Skeletal muscle tissue (tissue), 4 donors: ENCODE data around the gene DRC1. TPM values are rescaled to one million over a fixed set of nuclear protein-coding genes. Genes with fewer than 3 reads are reported as not detected.
"Not testable (repeated sequence)": the region's sequence is repeated elsewhere in the genome, so short reads cannot be mapped to it uniquely, and the experiment has no call there.

Source experiments
- H3K27ac ChIP-seq: one replicate; pipeline ENCODE4 v1.7.0; 2013; ENCODE audit warnings: mild to moderate bottlenecking, low read depth, low read length, inconsistent platforms
- H3K27me3 ChIP-seq, 3 donors: one replicate each; pipeline ENCODE4 v1.7.0; 2013; ENCODE audit warnings: low read length in 3 of 3; ENCODE audit not compliant: control insufficient read depth in 3 of 3, insufficient read depth in 3 of 3
- H3K36me3 ChIP-seq, 3 donors: one replicate each; pipeline ENCODE4 v1.7.0; 2013; ENCODE audit warnings: low read length in 3 of 3; ENCODE audit not compliant: control insufficient read depth in 3 of 3, insufficient read depth in 3 of 3
- H3K4me1 ChIP-seq, 3 donors: one replicate each; pipeline ENCODE4 v1.7.0; 2013; ENCODE audit warnings: low read length in 3 of 3, mild to moderate bottlenecking in 3 of 3; ENCODE audit not compliant: control insufficient read depth in 3 of 3, insufficient read depth in 3 of 3
- H3K4me3 ChIP-seq, 3 donors: one replicate each; pipeline ENCODE4 v1.7.0; 2013; ENCODE audit warnings: low read length in 3 of 3
- H3K9ac ChIP-seq, 3 donors: one replicate each; pipeline ENCODE4 v1.7.0; 2013; ENCODE audit warnings: low read length in 3 of 3, mild to moderate bottlenecking in 3 of 3, moderate library complexity in 2 of 3, low read depth in 1 of 3
- H3K9me3 ChIP-seq, 3 donors: one replicate each; pipeline ENCODE4 v1.7.0; 2013; ENCODE audit warnings: low read length in 3 of 3; ENCODE audit not compliant: control insufficient read depth in 3 of 3
- total RNA-seq: library from RNA; depleted of rRNA; stranded (reverse); fragments of >200 nt; gene quantifications from one replicate; pipeline ENCODE4 v1.2.3, GENCODE V29; 2014
- donor health status: Osteomylitis.

Gene DRC1
- total RNA-seq, 1 donor from 2014 or later = 2.1 TPM

GRCh38 chr2:26364669-26365068 is 37.1 kb upstream of the DRC1 start:
- peaks cover 3 to 6% (median 3%) of the 10 kb centered on the region in 3 donors for H3K4me1 ChIP-seq
- no peak overlapping the region for H3K9ac ChIP-seq
- H3K4me3 ChIP-seq = no peak overlapping the region
- H3K27me3 ChIP-seq = no peaks in the 10 kb centered on the region
- H3K36me3 ChIP-seq = peaks cover 5 to 19% (median 9%) of the 10 kb centered on the region in 3 donors
- no peaks in the 10 kb centered on the region for H3K9me3 ChIP-seq
- no peak overlapping the region for H3K27ac ChIP-seq

- H3K36me3 ChIP-seq = peaks cover 5 to 19% (median 9%) of the 10 kb centered on the region in 3 donors
- no peak overlapping the region for H3K4me3 ChIP-seq
- no peaks in the 10 kb centered on the region for H3K4me1 ChIP-seq
- no peaks in the 10 kb centered on the region for H3K27me3 ChIP-seq
- no peaks in the 10 kb centered on the region for H3K9me3 ChIP-seq
- no peak overlapping the region for H3K27ac ChIP-seq
- no peak overlapping the region for H3K9ac ChIP-seq
Observed at GRCh38 chr2:26366957-26367356, 34.8 kb upstream of the DRC1 start.

- not testable (repeated sequence) for H3K9ac ChIP-seq, H3K4me3 ChIP-seq, H3K27me3 ChIP-seq, H3K27ac ChIP-seq, H3K9me3 ChIP-seq, H3K4me1 ChIP-seq
- peaks cover 7 to 20% (median 13%) of the 10 kb centered on the region in 3 donors for H3K36me3 ChIP-seq
Observed at GRCh38 chr2:26369664-26370063, 32.1 kb upstream of the DRC1 start.

- H3K4me3 ChIP-seq, H3K27me3 ChIP-seq, H3K9ac ChIP-seq, H3K27ac ChIP-seq, H3K4me1 ChIP-seq, H3K9me3 ChIP-seq: not testable (repeated sequence)
- peaks cover 9 to 23% (median 16%) of the 10 kb centered on the region in 3 donors for H3K36me3 ChIP-seq
Observed at GRCh38 chr2:26370909-26371308, 30.8 kb upstream of the DRC1 start.

- no peak overlapping the region for H3K27ac ChIP-seq
- H3K4me3 ChIP-seq = no peak overlapping the region
- no peaks in the 10 kb centered on the region for H3K27me3 ChIP-seq
- no peak overlapping the region for H3K9ac ChIP-seq
- no peaks in the 10 kb centered on the region for H3K4me1 ChIP-seq
- H3K36me3 ChIP-seq = peaks cover 6 to 11% (median 7%) of the 10 kb centered on the region in 3 donors
- H3K9me3 ChIP-seq = no peaks in the 10 kb centered on the region
Observed at GRCh38 chr2:26376799-26377198, 24.9 kb upstream of the DRC1 start.

- H3K4me1 ChIP-seq = no peaks in the 10 kb centered on the region
- H3K9me3 ChIP-seq = no peaks in the 10 kb centered on the region
- H3K36me3 ChIP-seq = peaks cover 0 to 8% (median 0%) of the 10 kb centered on the region in 3 donors
- H3K4me3 ChIP-seq = no peak overlapping the region
- no peak overlapping the region for H3K27ac ChIP-seq
- H3K27me3 ChIP-seq = no peaks in the 10 kb centered on the region
- H3K9ac ChIP-seq = no peak overlapping the region
Observed at GRCh38 chr2:26380281-26380680, 21.4 kb upstream of the DRC1 start.

- Histone ChIP-seq H3K4me3 (no peak overlapping the region), H3K9me3 (no peaks in the 10 kb centered on the region), H3K27ac (no peak overlapping the region), H3K36me3 (peaks cover 0 to 12% (median 0%) of the 10 kb centered on the region in 3 donors), H3K4me1 (no peaks in the 10 kb centered on the region), H3K27me3 (no peaks in the 10 kb centered on the region), H3K9ac (no peak overlapping the region)
Observed at GRCh38 chr2:26382564-26382963, 19.2 kb upstream of the DRC1 start.

- H3K4me1 ChIP-seq = no peaks in the 10 kb centered on the region
- H3K36me3 ChIP-seq = peaks cover 0 to 16% (median 10%) of the 10 kb centered on the region in 3 donors
- no peak overlapping the region for H3K9ac ChIP-seq
- H3K9me3 ChIP-seq = no peaks in the 10 kb centered on the region
- no peak overlapping the region for H3K27ac ChIP-seq
- no peak overlapping the region for H3K4me3 ChIP-seq
- no peaks in the 10 kb centered on the region for H3K27me3 ChIP-seq
Observed at GRCh38 chr2:26384183-26384582, 17.5 kb upstream of the DRC1 start.

GRCh38 chr2:26384597-26384996 is 17.1 kb upstream of the DRC1 start:
- H3K27ac ChIP-seq = no peak overlapping the region
- no peaks in the 10 kb centered on the region for H3K9me3 ChIP-seq
- peaks cover 0 to 18% (median 13%) of the 10 kb centered on the region in 3 donors for H3K36me3 ChIP-seq
- no peaks in the 10 kb centered on the region for H3K4me1 ChIP-seq
- H3K27me3 ChIP-seq = no peaks in the 10 kb centered on the region
- no peak overlapping the region for H3K4me3 ChIP-seq
- H3K9ac ChIP-seq = no peak overlapping the region

- H3K36me3 ChIP-seq = peaks cover 0 to 32% (median 13%) of the 10 kb centered on the region in 3 donors
Observed at GRCh38 chr2:26387189-26387588, 14.5 kb upstream of the DRC1 start.

GRCh38 chr2:26394694-26395093 is 7.0 kb upstream of the DRC1 start:
- H3K9ac ChIP-seq = no peak overlapping the region

More at GRCh38 chr2:26387189-26387588, 14.5 kb upstream of the DRC1 start:
- Histone ChIP-seq H3K27me3 (no peaks in the 10 kb centered on the region), H3K4me3 (no peak overlapping the region), H3K9ac (no peak overlapping the region), H3K27ac (no peak overlapping the region), H3K4me1 (no peaks in the 10 kb centered on the region), H3K9me3 (no peaks in the 10 kb centered on the region)

More at GRCh38 chr2:26394694-26395093, 7.0 kb upstream of the DRC1 start:
- H3K4me1 ChIP-seq = no peaks in the 10 kb centered on the region
- H3K27ac ChIP-seq = no peak overlapping the region
- peaks cover 0 to 12% (median 5%) of the 10 kb centered on the region in 3 donors for H3K36me3 ChIP-seq
- H3K9me3 ChIP-seq = no peaks in the 10 kb centered on the region
- H3K27me3 ChIP-seq = no peaks in the 10 kb centered on the region
- H3K4me3 ChIP-seq = no peak overlapping the region
